ENCODE data around the gene VPS13D. TPM values are rescaled to one million over a fixed set of nuclear protein-coding genes. Genes with fewer than 3 reads are reported as not detected.

The VPS13D gene
- total and polyA plus RNA-seq, 2 donors (not counting 3 experiments of a cell fraction or from before 2014, with no cell fraction given), result 13.6 to 48.5 TPM

GRCh38 chr1:12556957-12557935 is 327.4 kb downstream of the VPS13D start:
- DNase-seq (ENCODE audit: low read depth, low spot score) (no peak), FAIRE-seq (no peak)
- Histone ChIP-seq H3K9me3 (replicated peaks; ENCODE audit: control insufficient read depth, insufficient read depth, low read length) (no peaks in the 10 kb centered on the region), H3K9me1 (replicated peaks; ENCODE audit: control insufficient read depth, extremely low read depth, insufficient read depth, low read length) (no peaks in the 10 kb centered on the region), H3K9ac (replicated peaks; ENCODE audit: extremely low read depth, insufficient read depth, low read length) (no peak overlapping the region), H3K4me1 (ENCODE audit: control insufficient read depth, extremely low read depth, insufficient read depth, low read length) (no peaks in the 10 kb centered on the region), H4K20me1 (replicated peaks; ENCODE audit: control insufficient read depth, extremely low read depth, insufficient read depth, low read length) (no peaks in the 10 kb centered on the region), H3K4me2 (ENCODE audit: insufficient read depth, low read length) (no peak overlapping the region), H3K27me3 (ENCODE audit: control insufficient read depth in 2 of 2, insufficient read depth in 2 of 2, low read length in 2 of 2) (no peaks in the 10 kb centered on the region), H3K27ac (ENCODE audit: insufficient read depth, low read depth, low read length) (no peak overlapping the region), H2AFZ (ENCODE audit: low read depth, low read length) (no peak overlapping the region), H3K4me3 (replicated peaks in 1 of 3; ENCODE audit: insufficient read depth in 1 of 3, low read depth in 1 of 3, low read length in 3 of 3) (no peak overlapping the region), H3K36me3 (ENCODE audit: control insufficient read depth in 2 of 2, extremely low read depth in 1 of 2, insufficient read depth in 2 of 2, low read length in 2 of 2) (no peaks in the 10 kb centered on the region), H3K79me2 (ENCODE audit: control insufficient read depth, insufficient read depth, low read length) (no peaks in the 10 kb centered on the region)
- intact Hi-C loops (cut with micrococcal nuclease), result no loop called here
- dilution Hi-C loops (cut with MboI; ENCODE audit: extremely low pct_ligation_motif_present, low sequenced_read_pairs), result no loop called here
- no TSS peak for BruUV-seq (replicated peaks)
- TF ChIP-seq JUN (IDR thresholded peaks at IDR 0.05; ENCODE audit: borderline replicate concordance, insufficient read depth, insufficient read length, low read depth) (no peak), GATA2 (IDR thresholded peaks at IDR 0.05; ENCODE audit: insufficient read depth, insufficient read length, low read depth, low read length) (no peak), EZH2 (IDR thresholded peaks at IDR 0.05; ENCODE audit: borderline replicate concordance, low read depth, low read length, severe bottlenecking) (no peak), MAX (IDR thresholded peaks at IDR 0.05; ENCODE audit: insufficient read depth, insufficient read length) (no peak), FOS (IDR thresholded peaks at IDR 0.05; ENCODE audit: borderline replicate concordance, insufficient read depth, low read length) (no peak), POLR2AphosphoS5 (IDR thresholded peaks at IDR 0.05; ENCODE audit: insufficient read depth, low read depth, low read length) (no peak), POLR2A (IDR thresholded peaks at IDR 0.05; ENCODE audit: low read depth, low read length) (no peak), MYC (IDR thresholded peaks at IDR 0.05; ENCODE audit: low read depth, low read length) (no peak)
- TF ChIP-seq, protein P1, sequence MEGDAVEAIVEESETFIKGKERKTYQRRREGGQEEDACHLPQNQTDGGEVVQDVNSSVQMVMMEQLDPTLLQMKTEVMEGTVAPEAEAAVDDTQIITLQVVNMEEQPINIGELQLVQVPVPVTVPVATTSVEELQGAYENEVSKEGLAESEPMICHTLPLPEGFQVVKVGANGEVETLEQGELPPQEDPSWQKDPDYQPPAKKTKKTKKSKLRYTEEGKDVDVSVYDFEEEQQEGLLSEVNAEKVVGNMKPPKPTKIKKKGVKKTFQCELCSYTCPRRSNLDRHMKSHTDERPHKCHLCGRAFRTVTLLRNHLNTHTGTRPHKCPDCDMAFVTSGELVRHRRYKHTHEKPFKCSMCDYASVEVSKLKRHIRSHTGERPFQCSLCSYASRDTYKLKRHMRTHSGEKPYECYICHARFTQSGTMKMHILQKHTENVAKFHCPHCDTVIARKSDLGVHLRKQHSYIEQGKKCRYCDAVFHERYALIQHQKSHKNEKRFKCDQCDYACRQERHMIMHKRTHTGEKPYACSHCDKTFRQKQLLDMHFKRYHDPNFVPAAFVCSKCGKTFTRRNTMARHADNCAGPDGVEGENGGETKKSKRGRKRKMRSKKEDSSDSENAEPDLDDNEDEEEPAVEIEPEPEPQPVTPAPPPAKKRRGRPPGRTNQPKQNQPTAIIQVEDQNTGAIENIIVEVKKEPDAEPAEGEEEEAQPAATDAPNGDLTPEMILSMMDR (IDR thresholded peaks at IDR 0.05; ENCODE audit: extremely low read depth in 1 of 2, insufficient read depth in 1 of 2, low read depth in 1 of 2, low read length in 2 of 2), result no peak
- POLR2A ChIA-PET, result no interaction called here
- CTCF ChIA-PET, result no interaction called here

Data from endothelial cell of umbilical vein (primary cell).